ENCODE measurements around the gene CTXN1. TPM values are rescaled to one million over a fixed set of nuclear protein-coding genes. Genes with fewer than 3 reads are reported as not detected.

CTXN1 gene
- polyA plus RNA-seq: 1 to 10 TPM in 1 of 4 donors, under 1 TPM in 1, not detected in 2; 0.77 to 1.1 TPM
- long read RNA-seq, donor 1: 0 reads
- long read RNA-seq, donor 2, partial matches to known transcripts: 0 of 1 reads
- long read RNA-seq, donor 2, other reads (novel, unspliced or antisense): 0 of 1 reads
- long read RNA-seq, donor 3, transcript CTXN1-201 (2 exons, 1,274 nt): major isoform, 5 of 5 reads
- long read RNA-seq, donor 3, partial matches to known transcripts: 0 of 5 reads
- long read RNA-seq, donor 3, other reads (novel, unspliced or antisense): 0 of 5 reads
- long read RNA-seq, donor 4, partial matches to known transcripts: 0 of 1 reads
- long read RNA-seq, donor 4, other reads (novel, unspliced or antisense): 0 of 1 reads
- long read RNA-seq, donor 5, partial matches to known transcripts: 0 of 4 reads
- long read RNA-seq, donor 5, other reads (novel, unspliced or antisense): 0 of 4 reads
- long read RNA-seq, donor 6, partial matches to known transcripts: 0 of 3 reads
- long read RNA-seq, donor 6, other reads (novel, unspliced or antisense): 0 of 3 reads
- long read RNA-seq, donor 7, partial matches to known transcripts: 0 of 3 reads
- long read RNA-seq, donor 7, other reads (novel, unspliced or antisense): 0 of 3 reads
- long read RNA-seq, donor 8, partial matches to known transcripts: 0 of 1 reads
- long read RNA-seq, donor 8, other reads (novel, unspliced or antisense): 0 of 1 reads
- long read RNA-seq, donor 9, partial matches to known transcripts: 0 of 4 reads
- long read RNA-seq, donor 9, other reads (novel, unspliced or antisense): 0 of 4 reads
- long read RNA-seq, donor 10, transcript CTXN1-201 (2 exons, 1,274 nt): major isoform, 22 of 22 reads
- long read RNA-seq, donor 10, partial matches to known transcripts: 0 of 22 reads
- long read RNA-seq, donor 10, other reads (novel, unspliced or antisense): 0 of 22 reads

DNA sequence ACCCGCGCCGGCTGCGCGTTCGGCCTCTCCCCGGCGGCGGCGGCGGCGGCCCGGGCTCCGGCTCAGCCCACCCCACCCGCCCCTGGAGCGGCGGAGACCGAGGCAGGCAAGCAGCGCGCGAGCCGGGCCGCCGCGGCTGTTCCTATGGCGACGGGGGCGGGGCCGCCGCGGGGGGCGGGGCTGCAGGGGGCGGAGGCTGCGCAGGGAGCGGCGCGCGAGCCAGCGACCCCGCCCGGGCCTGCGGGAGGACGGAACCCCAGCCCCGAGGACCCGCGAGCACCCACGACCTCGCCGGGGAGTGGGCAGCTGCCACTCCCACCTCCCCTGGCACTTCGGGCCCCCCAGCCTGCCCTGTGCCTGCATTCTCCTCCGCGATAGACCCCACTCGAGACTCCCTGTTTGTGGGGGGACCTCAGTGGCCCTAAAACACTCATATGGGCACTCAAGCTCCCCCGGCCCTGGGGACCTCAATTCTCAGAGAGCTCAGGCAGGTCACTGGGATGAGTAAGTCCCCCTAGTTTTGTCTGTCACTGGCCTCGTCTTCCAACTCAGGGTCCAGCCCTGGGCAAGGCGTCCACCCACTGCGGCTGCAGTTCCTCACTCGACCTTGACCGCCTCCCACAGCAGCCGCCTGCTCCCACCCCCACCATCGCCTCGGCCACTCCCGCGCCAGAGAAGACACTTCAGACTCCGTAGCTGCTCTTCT is at the start of gene CTXN1:
Gene CTXN1 (minus strand): TSS at position 115 of the 706 bp plus-strand sequence. CDS start 597 bp downstream, outside the sequence.
- FAIRE-seq (no peak), DNase-seq (peak; percentile 44 to 73)
- Histone ChIP-seq H3K36me3 (ENCODE audit: control insufficient read depth in 3 of 3, insufficient read depth in 2 of 3, low read depth in 1 of 3, low read length in 3 of 3) (peaks cover 4 to 69% (median 8%) of the 10 kb centered on the region in 3 donors), H3K4me1 (ENCODE audit: control insufficient read depth in 3 of 3, insufficient read depth in 2 of 3, low read depth in 1 of 3, low read length in 2 of 3) (peaks cover 0 to 18% (median 3%) of the 10 kb centered on the region in 3 donors), H3K4me3 (ENCODE audit: low read depth in 1 of 3, low read length in 3 of 3) (peak within 1 kb of the TSS; percentile 22 to 50 (median 42)), H3K27me3 (ENCODE audit: control insufficient read depth in 3 of 3, insufficient read depth in 3 of 3, low read length in 3 of 3) (no peaks in the 10 kb centered on the region), H3K27ac (ENCODE audit: low read depth in 1 of 3, low read length in 2 of 3) (no peak within 1 kb of the TSS), H3K9me3 (ENCODE audit: control insufficient read depth in 2 of 2, insufficient read depth in 1 of 2, low read depth in 1 of 2, low read length in 1 of 2) (no peaks in the 10 kb centered on the region)
- WGBS, 3 donors: 10 to 31% (median 30%) methylated on average over 26 to 65 of the region's 65 CpGs

GRCh38 chr19:7975037-7975436 is 49.1 kb upstream of the CTXN1 start:
- DNase-seq (no peak), FAIRE-seq (no peak)
- Histone ChIP-seq H3K27ac (ENCODE audit: low read depth in 1 of 3, low read length in 2 of 3) (no peak overlapping the region), H3K9me3 (ENCODE audit: control insufficient read depth in 2 of 2, insufficient read depth in 1 of 2, low read depth in 1 of 2, low read length in 1 of 2) (no peaks in the 10 kb centered on the region), H3K4me3 (ENCODE audit: low read depth in 1 of 3, low read length in 3 of 3) (no peak overlapping the region), H3K4me1 (ENCODE audit: control insufficient read depth in 3 of 3, insufficient read depth in 2 of 3, low read depth in 1 of 3, low read length in 2 of 3) (peaks cover 0 to 12% (median 0%) of the 10 kb centered on the region in 3 donors), H3K36me3 (ENCODE audit: control insufficient read depth in 3 of 3, insufficient read depth in 2 of 3, low read depth in 1 of 3, low read length in 3 of 3) (peaks cover 7 to 95% (median 11%) of the 10 kb centered on the region in 3 donors), H3K27me3 (ENCODE audit: control insufficient read depth in 3 of 3, insufficient read depth in 3 of 3, low read length in 3 of 3) (no peaks in the 10 kb centered on the region)
- 88 to 91% (median 89%) methylated on average over 6 to 7 of the region's 7 CpGs for WGBS, 3 donors

GRCh38 chr19:7973883-7974282 is 47.9 kb upstream of the CTXN1 start:
- H3K4me1 ChIP-seq (ENCODE audit: control insufficient read depth in 3 of 3, insufficient read depth in 2 of 3, low read depth in 1 of 3, low read length in 2 of 3): peaks cover 0 to 3% (median 0%) of the 10 kb centered on the region in 3 donors
- H3K27me3 ChIP-seq (ENCODE audit: control insufficient read depth in 3 of 3, insufficient read depth in 3 of 3, low read length in 3 of 3): no peaks in the 10 kb centered on the region
- DNase-seq (no peak), FAIRE-seq (no peak)
- H3K36me3 ChIP-seq (ENCODE audit: control insufficient read depth in 3 of 3, insufficient read depth in 2 of 3, low read depth in 1 of 3, low read length in 3 of 3): peaks cover 8 to 92% (median 12%) of the 10 kb centered on the region in 3 donors
- 95 to 97% (median 96%) methylated on average over 12 of the region's 12 CpGs for WGBS, 3 donors
- H3K4me3 ChIP-seq (ENCODE audit: low read depth in 1 of 3, low read length in 3 of 3): no peak overlapping the region
- H3K27ac ChIP-seq (ENCODE audit: low read depth in 1 of 3, low read length in 2 of 3): no peak overlapping the region
- no peaks in the 10 kb centered on the region for H3K9me3 ChIP-seq (ENCODE audit: control insufficient read depth in 2 of 2, insufficient read depth in 1 of 2, low read depth in 1 of 2, low read length in 1 of 2)

DNA sequence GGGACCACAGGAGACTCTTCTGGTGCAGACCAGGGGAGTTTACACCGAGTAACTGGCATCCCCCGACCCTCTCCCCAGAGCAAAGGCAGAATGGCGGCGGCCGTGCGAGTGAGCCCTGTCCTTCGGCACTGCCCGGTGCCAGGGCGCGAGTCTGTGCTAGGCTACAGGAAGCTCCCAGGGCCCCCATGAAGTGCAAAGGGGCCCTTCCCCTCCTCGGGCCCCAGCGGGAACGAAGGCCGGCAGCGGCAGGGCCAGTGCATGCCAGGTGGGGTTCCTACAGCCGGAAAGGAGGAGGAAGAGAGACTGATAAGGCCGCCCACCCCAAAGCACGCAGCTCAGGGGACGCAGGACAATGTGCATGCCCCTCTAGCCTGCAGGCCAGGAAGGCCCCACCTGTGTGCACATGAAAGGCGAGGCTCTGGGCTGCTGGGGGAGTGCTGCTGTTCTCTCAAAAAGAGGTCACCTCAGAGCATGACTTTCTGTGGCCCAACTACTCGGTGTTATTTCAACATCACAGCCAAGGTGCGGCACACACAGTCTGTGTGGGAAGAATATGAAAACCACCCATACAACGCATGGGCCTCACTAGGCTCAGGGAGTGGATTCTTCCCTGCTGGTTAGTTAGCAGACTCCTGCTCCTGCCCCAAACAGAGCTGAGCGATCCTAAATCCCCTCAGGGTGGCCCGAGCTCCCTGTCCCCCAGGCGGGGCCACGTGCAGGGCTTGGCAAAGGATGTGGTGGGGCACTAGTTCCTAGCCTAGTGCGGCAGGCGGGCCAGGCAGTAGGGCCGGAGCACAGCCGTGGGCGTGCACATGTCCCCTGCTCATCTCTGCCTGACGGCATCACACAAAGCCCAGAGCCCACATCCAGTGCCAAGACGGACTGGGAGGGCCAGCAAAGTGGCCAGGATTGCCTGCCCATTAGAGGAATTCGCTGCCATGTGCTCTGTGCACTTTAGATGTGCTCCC is 45.9 kb upstream of the CTXN1 start:
- no peak overlapping the region for H3K4me3 ChIP-seq (ENCODE audit: low read depth in 1 of 3, low read length in 3 of 3)
- no peak for FAIRE-seq

GRCh38 chr19:7970716-7971448 is 44.9 kb upstream of the CTXN1 start:
- H3K4me1 ChIP-seq (ENCODE audit: control insufficient read depth in 3 of 3, insufficient read depth in 2 of 3, low read depth in 1 of 3, low read length in 2 of 3): no peaks in the 10 kb centered on the region
- H3K36me3 ChIP-seq (ENCODE audit: control insufficient read depth in 3 of 3, insufficient read depth in 2 of 3, low read depth in 1 of 3, low read length in 3 of 3): peaks cover 11 to 95% (median 24%) of the 10 kb centered on the region in 3 donors
- H3K27me3 ChIP-seq (ENCODE audit: control insufficient read depth in 3 of 3, insufficient read depth in 3 of 3, low read length in 3 of 3): no peaks in the 10 kb centered on the region
- H3K9me3 ChIP-seq (ENCODE audit: control insufficient read depth in 2 of 2, insufficient read depth in 1 of 2, low read depth in 1 of 2, low read length in 1 of 2): no peaks in the 10 kb centered on the region
- WGBS, 3 donors: 69 to 71% (median 70%) methylated on average over 12 of the region's 12 CpGs
- H3K4me3 ChIP-seq (ENCODE audit: low read depth in 1 of 3, low read length in 3 of 3): no peak overlapping the region
- no peak for FAIRE-seq
- DNase-seq: peak; percentile 46 to 52
- no peak overlapping the region for H3K27ac ChIP-seq (ENCODE audit: low read depth in 1 of 3, low read length in 2 of 3)

More for the DNA sequence above, 45.9 kb upstream of the CTXN1 start:
- peak in 1 of 2 donors; percentile 18 for DNase-seq
- no peak overlapping the region for H3K27ac ChIP-seq (ENCODE audit: low read depth in 1 of 3, low read length in 2 of 3)
- H3K36me3 ChIP-seq (ENCODE audit: control insufficient read depth in 3 of 3, insufficient read depth in 2 of 3, low read depth in 1 of 3, low read length in 3 of 3): peaks cover 11 to 92% (median 18%) of the 10 kb centered on the region in 3 donors
- H3K9me3 ChIP-seq (ENCODE audit: control insufficient read depth in 2 of 2, insufficient read depth in 1 of 2, low read depth in 1 of 2, low read length in 1 of 2): no peaks in the 10 kb centered on the region
- H3K27me3 ChIP-seq (ENCODE audit: control insufficient read depth in 3 of 3, insufficient read depth in 3 of 3, low read length in 3 of 3): no peaks in the 10 kb centered on the region
- no peaks in the 10 kb centered on the region for H3K4me1 ChIP-seq (ENCODE audit: control insufficient read depth in 3 of 3, insufficient read depth in 2 of 3, low read depth in 1 of 3, low read length in 2 of 3)
- 89 to 91% (median 89%) methylated on average over 33 to 35 of the region's 35 CpGs for WGBS, 3 donors

- H3K9me3 ChIP-seq (ENCODE audit: control insufficient read depth in 2 of 2, insufficient read depth in 1 of 2, low read depth in 1 of 2, low read length in 1 of 2): no peaks in the 10 kb centered on the region
- no peaks in the 10 kb centered on the region for H3K27me3 ChIP-seq (ENCODE audit: control insufficient read depth in 3 of 3, insufficient read depth in 3 of 3, low read length in 3 of 3)
- H3K36me3 ChIP-seq (ENCODE audit: control insufficient read depth in 3 of 3, insufficient read depth in 2 of 3, low read depth in 1 of 3, low read length in 3 of 3): peaks cover 12 to 94% (median 27%) of the 10 kb centered on the region in 3 donors
- DNase-seq (no peak), FAIRE-seq (no peak)
- no peaks in the 10 kb centered on the region for H3K4me1 ChIP-seq (ENCODE audit: control insufficient read depth in 3 of 3, insufficient read depth in 2 of 3, low read depth in 1 of 3, low read length in 2 of 3)
- H3K27ac ChIP-seq (ENCODE audit: low read depth in 1 of 3, low read length in 2 of 3): no peak overlapping the region
- no peak overlapping the region for H3K4me3 ChIP-seq (ENCODE audit: low read depth in 1 of 3, low read length in 3 of 3)
- 92 to 96% (median 94%) methylated on average over 11 of the region's 11 CpGs for WGBS, 3 donors
Measured at GRCh38 chr19:7969555-7969939, 43.6 kb upstream of the CTXN1 start.

Data from small intestine (tissue), 16 donors.